Measurements from ENCODE around the gene MAN2B1. TPM values are rescaled to one million over a fixed set of nuclear protein-coding genes. Genes with fewer than 3 reads are reported as not detected.

MAN2B1 gene
- total and polyA plus RNA-seq, 2 of the 13 experiments (the other 11 are each of a cell fraction or from before 2014, with no cell fraction given) = 23.6 to 23.8 TPM

DNA sequence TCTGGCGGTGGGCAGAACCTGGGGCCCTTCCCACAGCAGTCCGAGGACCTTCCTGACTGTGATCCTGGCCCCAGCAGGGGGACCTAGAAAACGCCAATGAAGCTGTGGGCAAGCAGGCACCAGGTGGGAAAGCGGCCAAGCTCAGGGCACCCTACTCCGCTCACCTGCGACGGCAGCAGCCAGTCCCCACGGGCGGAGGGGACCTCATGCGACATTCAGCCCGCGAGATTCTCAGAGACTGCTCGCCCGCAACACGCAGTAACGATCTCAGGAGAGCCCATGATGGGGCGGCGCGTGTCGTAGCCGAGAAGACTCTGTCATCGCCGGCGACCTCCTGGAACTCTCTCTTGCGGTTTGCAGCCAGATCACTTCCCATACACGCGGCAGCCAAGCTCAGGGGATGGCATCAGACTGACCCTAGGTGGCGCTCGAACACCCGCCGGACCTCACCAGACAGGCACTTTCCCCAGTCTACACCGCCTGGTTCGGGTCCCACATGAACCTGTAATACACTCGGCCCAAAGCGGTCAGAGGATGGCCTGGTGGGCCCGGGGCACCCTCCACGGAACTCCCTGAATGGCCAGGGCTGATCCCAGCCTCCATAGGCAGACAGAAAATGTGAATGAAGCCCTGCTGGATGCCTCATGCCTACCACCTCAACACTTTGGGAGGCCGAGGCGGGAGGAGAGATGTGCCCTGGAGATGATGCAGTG is 26.5 kb downstream of the MAN2B1 start (continued):
- no peak for TF ChIP-seq ZNF264 (CRISPR knock-in tag; IDR thresholded peaks at IDR 0.05)
- TF ChIP-seq ZNF777 (CRISPR knock-in tag; IDR thresholded peaks at IDR 0.05) = peak; percentile 42; the same call in 1 of the 2 replicates
- no peak for TF ChIP-seq RAD51 (IDR thresholded peaks at IDR 0.05; ENCODE audit: borderline replicate concordance)
- peak; percentile 41; the same call in 1 of the 2 replicates for TF ChIP-seq ZNF768 (CRISPR knock-in tag; IDR thresholded peaks at IDR 0.05)
- TF ChIP-seq, protein P1, sequence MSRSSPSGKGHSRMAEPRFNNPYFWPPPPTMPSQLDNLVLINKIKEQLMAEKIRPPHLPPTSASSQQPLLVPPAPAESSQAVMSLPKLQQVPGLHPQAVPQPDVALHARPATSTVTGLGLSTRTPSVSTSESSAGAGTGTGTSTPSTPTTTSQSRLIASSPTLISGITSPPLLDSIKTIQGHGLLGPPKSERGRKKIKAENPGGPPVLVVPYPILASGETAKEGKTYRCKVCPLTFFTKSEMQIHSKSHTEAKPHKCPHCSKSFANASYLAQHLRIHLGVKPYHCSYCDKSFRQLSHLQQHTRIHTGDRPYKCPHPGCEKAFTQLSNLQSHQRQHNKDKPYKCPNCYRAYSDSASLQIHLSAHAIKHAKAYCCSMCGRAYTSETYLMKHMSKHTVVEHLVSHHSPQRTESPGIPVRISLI (CRISPR knock-in tag; IDR thresholded peaks at IDR 0.05; ENCODE audit: borderline replicate concordance) = no peak
- no peak for TF ChIP-seq ZFYVE20 (CRISPR knock-in tag; IDR thresholded peaks at IDR 0.05; ENCODE audit: borderline replicate concordance, low read depth)
- TF ChIP-seq ZNF260 (CRISPR knock-in tag; IDR thresholded peaks at IDR 0.05; ENCODE audit: borderline replicate concordance, low read depth) = no peak
- peak; percentile 67 for TF ChIP-seq ZNF121 (CRISPR knock-in tag; IDR thresholded peaks at IDR 0.05)
- no peak for TF ChIP-seq GPN1 (CRISPR knock-in tag; IDR thresholded peaks at IDR 0.05; ENCODE audit: borderline replicate concordance)
- TF ChIP-seq WIZ (CRISPR knock-in tag; IDR thresholded peaks at IDR 0.05) = no peak
- TF ChIP-seq KLF6 (CRISPR knock-in tag; IDR thresholded peaks at IDR 0.05) = no peak
- no peak for TF ChIP-seq JARID2 (CRISPR knock-in tag; IDR thresholded peaks at IDR 0.05; ENCODE audit: insufficient replicate concordance)
- TF ChIP-seq SOX13 (IDR thresholded peaks at IDR 0.05) = no peak
- no peak for TF ChIP-seq SOX13 (CRISPR knock-in tag; conservative IDR thresholded peaks at IDR 0.05 in 1 of 2, IDR thresholded peaks at IDR 0.05 in 1 of 2)
- TF ChIP-seq, protein P2, sequence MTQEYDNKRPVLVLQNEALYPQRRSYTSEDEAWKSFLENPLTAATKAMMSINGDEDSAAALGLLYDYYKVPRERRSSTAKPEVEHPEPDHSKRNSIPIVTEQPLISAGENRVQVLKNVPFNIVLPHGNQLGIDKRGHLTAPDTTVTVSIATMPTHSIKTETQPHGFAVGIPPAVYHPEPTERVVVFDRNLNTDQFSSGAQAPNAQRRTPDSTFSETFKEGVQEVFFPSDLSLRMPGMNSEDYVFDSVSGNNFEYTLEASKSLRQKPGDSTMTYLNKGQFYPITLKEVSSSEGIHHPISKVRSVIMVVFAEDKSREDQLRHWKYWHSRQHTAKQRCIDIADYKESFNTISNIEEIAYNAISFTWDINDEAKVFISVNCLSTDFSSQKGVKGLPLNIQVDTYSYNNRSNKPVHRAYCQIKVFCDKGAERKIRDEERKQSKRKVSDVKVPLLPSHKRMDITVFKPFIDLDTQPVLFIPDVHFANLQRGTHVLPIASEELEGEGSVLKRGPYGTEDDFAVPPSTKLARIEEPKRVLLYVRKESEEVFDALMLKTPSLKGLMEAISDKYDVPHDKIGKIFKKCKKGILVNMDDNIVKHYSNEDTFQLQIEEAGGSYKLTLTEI (CRISPR knock-in tag; conservative IDR thresholded peaks at IDR 0.05) = no peak
- no peak for TF ChIP-seq ZNF432 (CRISPR knock-in tag; IDR thresholded peaks at IDR 0.05; ENCODE audit: borderline replicate concordance)
- no peak for TF ChIP-seq STAT5B (CRISPR knock-in tag; IDR thresholded peaks at IDR 0.05)
- TF ChIP-seq ZSCAN20 (CRISPR knock-in tag; IDR thresholded peaks at IDR 0.05; ENCODE audit: borderline replicate concordance) = peak; percentile 94
- no peak for TF ChIP-seq ZNF430 (CRISPR knock-in tag; IDR thresholded peaks at IDR 0.05)
- TF ChIP-seq ZNF549 (CRISPR knock-in tag; IDR thresholded peaks at IDR 0.05) = no peak
- no peak for TF ChIP-seq ZNF343 (CRISPR knock-in tag; IDR thresholded peaks at IDR 0.05)
- peak; percentile 54 for TF ChIP-seq STAG1 (CRISPR knock-in tag; IDR thresholded peaks at IDR 0.05)
- TF ChIP-seq SUZ12 (IDR thresholded peaks at IDR 0.05; ENCODE audit: low read depth, low read length) = no peak
- no peak for TF ChIP-seq XBP1 (CRISPR knock-in tag; IDR thresholded peaks at IDR 0.05)
- TF ChIP-seq RARA (CRISPR knock-in tag; IDR thresholded peaks at IDR 0.05) = no peak
- TF ChIP-seq ZNF335 (CRISPR knock-in tag; IDR thresholded peaks at IDR 0.05) = no peak
- no peak for TF ChIP-seq SMAD3 (CRISPR knock-in tag; IDR thresholded peaks at IDR 0.05)
- TF ChIP-seq ZNF75D (CRISPR knock-in tag; IDR thresholded peaks at IDR 0.05; ENCODE audit: borderline replicate concordance) = no peak
- no peak for TF ChIP-seq MED8 (CRISPR knock-in tag; IDR thresholded peaks at IDR 0.05; ENCODE audit: insufficient replicate concordance)
- no peak for TF ChIP-seq FOXO1 (CRISPR knock-in tag; IDR thresholded peaks at IDR 0.05)
- TF ChIP-seq ZNF678 (CRISPR knock-in tag; IDR thresholded peaks at IDR 0.05) = no peak
- no peak for TF ChIP-seq NFATC3 (CRISPR knock-in tag; IDR thresholded peaks at IDR 0.05)

All from HepG2 (cell line).